Measurements from ENCODE around the gene CYTH3.
A peak's percentile ranks its signal among the peaks of the same experiment; 100 is the strongest.

The CYTH3 gene

DNA sequence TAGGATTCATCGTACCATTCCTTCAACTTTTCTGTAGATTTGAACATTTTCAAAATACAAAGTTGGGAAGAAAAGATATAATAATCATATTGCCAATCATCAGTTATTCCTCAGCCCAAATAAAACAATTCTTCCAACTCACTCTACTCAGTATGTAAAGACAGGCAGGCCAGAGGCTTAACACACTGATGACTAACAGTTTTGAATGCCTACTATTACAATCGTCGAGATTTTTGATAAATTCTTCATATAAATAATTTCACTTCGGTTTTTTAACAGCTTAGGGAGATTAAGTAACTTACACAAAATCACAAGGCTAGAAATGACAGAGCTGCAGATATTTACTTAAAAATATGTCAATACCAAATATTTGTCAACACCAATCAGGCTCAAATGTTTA, 17.6 kb downstream of the CYTH3 start:
- TF ChIP-seq ZBTB7A (IDR thresholded peaks at IDR 0.05; ENCODE audit: low read depth) (no peak), YY1 (IDR thresholded peaks at IDR 0.05; ENCODE audit: low read depth) (no peak), EP300 (IDR thresholded peaks at IDR 0.05; ENCODE audit: borderline replicate concordance) (no peak), EGR1 (IDR thresholded peaks at IDR 0.05) (no peak), NFIC (IDR thresholded peaks at IDR 0.05) (no peak), CEBPB (IDR thresholded peaks at IDR 0.05) (no peak), TEAD4 (IDR thresholded peaks at IDR 0.05) (no peak), TAF1 (IDR thresholded peaks at IDR 0.05; ENCODE audit: low read depth) (no peak), TCF12 (IDR thresholded peaks at IDR 0.05; ENCODE audit: low read depth) (no peak), FOXM1 (IDR thresholded peaks at IDR 0.05; ENCODE audit: borderline replicate concordance, low read depth) (no peak), RAD21 (IDR thresholded peaks at IDR 0.05; ENCODE audit: low read depth) (no peak), CREB1 (IDR thresholded peaks at IDR 0.05; ENCODE audit: low read depth) (no peak)
- TF ChIP-seq, protein P1, sequence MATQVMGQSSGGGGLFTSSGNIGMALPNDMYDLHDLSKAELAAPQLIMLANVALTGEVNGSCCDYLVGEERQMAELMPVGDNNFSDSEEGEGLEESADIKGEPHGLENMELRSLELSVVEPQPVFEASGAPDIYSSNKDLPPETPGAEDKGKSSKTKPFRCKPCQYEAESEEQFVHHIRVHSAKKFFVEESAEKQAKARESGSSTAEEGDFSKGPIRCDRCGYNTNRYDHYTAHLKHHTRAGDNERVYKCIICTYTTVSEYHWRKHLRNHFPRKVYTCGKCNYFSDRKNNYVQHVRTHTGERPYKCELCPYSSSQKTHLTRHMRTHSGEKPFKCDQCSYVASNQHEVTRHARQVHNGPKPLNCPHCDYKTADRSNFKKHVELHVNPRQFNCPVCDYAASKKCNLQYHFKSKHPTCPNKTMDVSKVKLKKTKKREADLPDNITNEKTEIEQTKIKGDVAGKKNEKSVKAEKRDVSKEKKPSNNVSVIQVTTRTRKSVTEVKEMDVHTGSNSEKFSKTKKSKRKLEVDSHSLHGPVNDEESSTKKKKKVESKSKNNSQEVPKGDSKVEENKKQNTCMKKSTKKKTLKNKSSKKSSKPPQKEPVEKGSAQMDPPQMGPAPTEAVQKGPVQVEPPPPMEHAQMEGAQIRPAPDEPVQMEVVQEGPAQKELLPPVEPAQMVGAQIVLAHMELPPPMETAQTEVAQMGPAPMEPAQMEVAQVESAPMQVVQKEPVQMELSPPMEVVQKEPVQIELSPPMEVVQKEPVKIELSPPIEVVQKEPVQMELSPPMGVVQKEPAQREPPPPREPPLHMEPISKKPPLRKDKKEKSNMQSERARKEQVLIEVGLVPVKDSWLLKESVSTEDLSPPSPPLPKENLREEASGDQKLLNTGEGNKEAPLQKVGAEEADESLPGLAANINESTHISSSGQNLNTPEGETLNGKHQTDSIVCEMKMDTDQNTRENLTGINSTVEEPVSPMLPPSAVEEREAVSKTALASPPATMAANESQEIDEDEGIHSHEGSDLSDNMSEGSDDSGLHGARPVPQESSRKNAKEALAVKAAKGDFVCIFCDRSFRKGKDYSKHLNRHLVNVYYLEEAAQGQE (IDR thresholded peaks at IDR 0.05; ENCODE audit: low read depth), result no peak
- TF ChIP-seq, protein P2, sequence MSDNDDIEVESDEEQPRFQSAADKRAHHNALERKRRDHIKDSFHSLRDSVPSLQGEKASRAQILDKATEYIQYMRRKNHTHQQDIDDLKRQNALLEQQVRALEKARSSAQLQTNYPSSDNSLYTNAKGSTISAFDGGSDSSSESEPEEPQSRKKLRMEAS (IDR thresholded peaks at IDR 0.05), result no peak
- TF ChIP-seq, protein P3, sequence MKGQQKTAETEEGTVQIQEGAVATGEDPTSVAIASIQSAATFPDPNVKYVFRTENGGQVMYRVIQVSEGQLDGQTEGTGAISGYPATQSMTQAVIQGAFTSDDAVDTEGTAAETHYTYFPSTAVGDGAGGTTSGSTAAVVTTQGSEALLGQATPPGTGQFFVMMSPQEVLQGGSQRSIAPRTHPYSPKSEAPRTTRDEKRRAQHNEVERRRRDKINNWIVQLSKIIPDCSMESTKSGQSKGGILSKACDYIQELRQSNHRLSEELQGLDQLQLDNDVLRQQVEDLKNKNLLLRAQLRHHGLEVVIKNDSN (IDR thresholded peaks at IDR 0.05), result no peak

DNA sequence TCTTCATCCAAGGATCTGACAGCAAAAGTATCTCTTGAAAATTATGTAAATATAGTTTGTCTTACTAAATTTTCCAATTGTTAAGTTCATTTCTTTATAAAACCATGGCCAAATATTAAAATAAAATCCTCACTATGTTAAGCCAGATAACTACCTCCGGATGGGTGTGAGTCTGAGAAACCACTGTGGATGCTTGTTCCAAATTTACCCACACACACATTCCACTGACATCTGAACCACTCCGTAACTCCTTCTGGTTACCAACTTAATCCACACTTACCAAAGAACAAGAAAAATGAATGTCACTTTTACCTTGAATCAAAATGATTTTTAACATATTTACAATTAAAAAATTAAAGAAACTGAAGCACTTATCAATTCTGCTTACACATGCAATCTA, 19.7 kb downstream of the CYTH3 start:
- TF ChIP-seq, protein P3 (IDR thresholded peaks at IDR 0.05), result no peak
- TF ChIP-seq FOXM1 (IDR thresholded peaks at IDR 0.05; ENCODE audit: borderline replicate concordance, low read depth) (no peak), TAF1 (IDR thresholded peaks at IDR 0.05; ENCODE audit: low read depth) (no peak), TEAD4 (IDR thresholded peaks at IDR 0.05) (no peak), CEBPB (IDR thresholded peaks at IDR 0.05) (no peak), RAD21 (IDR thresholded peaks at IDR 0.05; ENCODE audit: low read depth) (no peak), EGR1 (IDR thresholded peaks at IDR 0.05) (no peak), NFIC (IDR thresholded peaks at IDR 0.05) (no peak), ZBTB7A (IDR thresholded peaks at IDR 0.05; ENCODE audit: low read depth) (no peak), CREB1 (IDR thresholded peaks at IDR 0.05; ENCODE audit: low read depth) (no peak), EP300 (IDR thresholded peaks at IDR 0.05; ENCODE audit: borderline replicate concordance) (no peak), TCF12 (IDR thresholded peaks at IDR 0.05; ENCODE audit: low read depth) (no peak), YY1 (IDR thresholded peaks at IDR 0.05; ENCODE audit: low read depth) (no peak)
- TF ChIP-seq, protein P2 (IDR thresholded peaks at IDR 0.05), result no peak
- TF ChIP-seq, protein P1 (IDR thresholded peaks at IDR 0.05; ENCODE audit: low read depth), result no peak

DNA sequence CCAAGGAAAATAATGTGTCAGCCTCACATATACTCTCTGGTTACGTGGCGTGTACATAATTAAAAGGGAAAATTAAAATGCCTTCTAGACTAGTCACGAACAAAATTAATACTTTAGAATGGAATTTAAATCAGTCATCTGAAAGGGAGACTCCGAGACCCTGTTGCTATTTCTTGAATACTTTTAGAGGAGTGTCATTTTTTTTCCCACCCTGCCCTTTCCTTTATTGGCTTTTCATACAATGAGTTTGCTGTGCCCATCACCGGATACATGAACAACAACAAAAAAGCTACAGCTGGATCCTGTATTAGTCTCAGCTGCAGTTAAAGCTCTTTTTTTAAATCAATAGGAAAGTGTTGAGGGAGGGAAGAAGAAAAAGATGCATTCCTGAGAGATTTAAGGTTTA, 20.1 kb downstream of the CYTH3 start:
- TF ChIP-seq FOXM1 (IDR thresholded peaks at IDR 0.05; ENCODE audit: borderline replicate concordance, low read depth) (0 out of 2 replicates have a peak, but pooled peaks have one; percentile 7), RAD21 (IDR thresholded peaks at IDR 0.05; ENCODE audit: low read depth) (no peak)

DNA sequence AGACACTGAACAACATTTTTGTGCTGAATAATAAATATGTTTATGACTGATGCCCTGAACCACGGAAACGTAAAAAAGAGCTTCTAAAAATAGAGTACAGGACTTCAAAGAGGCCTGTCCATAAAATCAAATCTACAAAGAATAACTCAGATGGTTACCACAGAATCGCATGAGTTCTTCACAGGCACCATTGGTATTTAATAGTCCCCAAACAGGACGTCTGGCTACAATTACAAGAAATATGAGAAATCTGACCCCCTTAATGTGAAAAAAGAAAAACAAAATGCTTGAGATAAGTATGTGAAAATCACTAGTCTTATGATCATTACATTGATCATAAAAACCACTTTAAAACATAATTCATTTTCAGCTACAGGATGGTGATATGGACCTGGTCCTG, 20.8 kb downstream of the CYTH3 start:
- TF ChIP-seq EP300 (IDR thresholded peaks at IDR 0.05; ENCODE audit: borderline replicate concordance) (no peak), CREB1 (IDR thresholded peaks at IDR 0.05; ENCODE audit: low read depth) (no peak), RAD21 (IDR thresholded peaks at IDR 0.05; ENCODE audit: low read depth) (no peak), TEAD4 (IDR thresholded peaks at IDR 0.05) (no peak), YY1 (IDR thresholded peaks at IDR 0.05; ENCODE audit: low read depth) (no peak), CEBPB (IDR thresholded peaks at IDR 0.05) (no peak), TCF12 (IDR thresholded peaks at IDR 0.05; ENCODE audit: low read depth) (no peak), EGR1 (IDR thresholded peaks at IDR 0.05) (no peak), ZBTB7A (IDR thresholded peaks at IDR 0.05; ENCODE audit: low read depth) (no peak), FOXM1 (IDR thresholded peaks at IDR 0.05; ENCODE audit: borderline replicate concordance, low read depth) (no peak), NFIC (IDR thresholded peaks at IDR 0.05) (no peak), TAF1 (IDR thresholded peaks at IDR 0.05; ENCODE audit: low read depth) (no peak)
- TF ChIP-seq, protein P1 (IDR thresholded peaks at IDR 0.05; ENCODE audit: low read depth), result no peak
- TF ChIP-seq, protein P3 (IDR thresholded peaks at IDR 0.05), result no peak
- TF ChIP-seq, protein P2 (IDR thresholded peaks at IDR 0.05), result no peak

All from Ishikawa (cell line).